ENCODE measurements around the gene CYB561A3.

The CYB561A3 gene

DNA sequence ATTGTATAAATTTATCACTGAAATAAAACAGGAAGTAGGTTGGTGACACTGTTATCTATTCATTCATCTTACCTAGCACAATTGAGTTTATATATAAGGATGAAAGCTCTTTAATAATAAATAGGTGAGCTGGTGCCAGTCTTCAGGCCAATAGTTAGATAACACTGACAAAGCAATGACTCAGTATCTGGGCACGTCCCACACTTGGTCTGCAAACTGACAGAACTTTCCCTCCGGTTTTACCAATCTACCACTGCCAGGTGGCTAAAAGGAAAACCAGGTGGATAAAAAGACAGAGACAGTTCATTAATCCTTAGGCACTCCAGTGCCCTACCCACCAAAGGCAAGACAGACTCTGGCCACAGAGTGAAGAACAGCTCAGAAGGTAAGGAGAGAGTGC, 46.4 kb downstream of the CYB561A3 start:
- DNase-seq = no peak

DNA sequence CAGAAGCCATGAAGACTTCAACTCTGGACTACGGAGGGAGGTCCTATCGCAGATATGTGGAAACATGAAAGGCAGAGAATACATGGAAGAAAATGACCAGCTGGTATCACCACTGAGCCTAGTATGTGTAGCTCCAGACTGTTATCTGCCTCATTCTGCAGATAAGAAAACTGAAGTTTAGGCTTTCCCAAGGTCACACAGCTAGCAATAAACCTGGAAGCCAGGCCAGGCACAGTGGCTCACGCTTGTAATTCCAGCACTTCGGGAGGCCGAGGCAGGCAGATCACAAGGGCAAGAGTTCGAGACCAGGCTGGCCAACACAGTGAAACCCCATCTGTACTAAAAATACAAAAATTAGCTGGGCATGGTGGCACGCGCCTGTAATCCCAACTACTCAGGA, 50.9 kb downstream of the CYB561A3 start:
- DNase-seq = no peak

DNA sequence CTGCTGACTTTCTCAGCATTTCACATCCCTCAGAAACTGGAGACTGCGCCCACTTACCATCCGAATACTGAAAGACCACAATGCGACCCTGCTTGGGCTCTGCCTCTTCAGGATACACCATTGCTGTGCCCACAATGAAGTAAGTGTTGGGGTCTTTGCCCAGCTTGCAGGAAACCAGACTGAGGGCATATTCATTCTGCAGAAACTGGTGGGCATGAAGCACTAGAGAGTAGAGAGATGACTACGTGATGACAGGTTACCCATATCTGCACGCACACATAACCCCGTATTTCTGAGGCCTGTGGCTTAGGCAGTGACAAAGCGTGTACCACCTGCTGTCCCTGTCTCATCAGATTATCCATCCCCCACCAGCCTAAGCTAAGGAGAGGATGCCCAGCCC, 51.9 kb downstream of the CYB561A3 start:
- no peak for DNase-seq

DNA sequence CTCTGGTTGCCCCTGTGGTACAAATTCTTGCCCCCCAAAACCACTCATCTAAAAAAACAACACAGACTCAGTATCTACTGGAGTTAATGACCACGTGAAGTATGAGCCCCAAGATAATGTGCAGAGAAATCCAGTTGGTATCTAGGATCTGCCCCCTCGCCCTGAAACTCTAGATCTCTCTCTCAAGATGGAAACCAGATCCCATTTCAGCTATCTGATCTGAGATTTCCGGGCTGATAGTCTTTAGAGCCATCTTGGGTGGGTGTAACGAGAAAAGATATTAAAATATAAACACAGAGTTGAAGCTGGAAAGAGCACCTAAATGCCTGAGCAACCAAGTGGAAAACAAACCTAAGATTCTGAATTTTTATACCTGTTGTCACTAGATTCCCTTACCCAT, 52.5 kb downstream of the CYB561A3 start:
- DNase-seq = no peak

DNA sequence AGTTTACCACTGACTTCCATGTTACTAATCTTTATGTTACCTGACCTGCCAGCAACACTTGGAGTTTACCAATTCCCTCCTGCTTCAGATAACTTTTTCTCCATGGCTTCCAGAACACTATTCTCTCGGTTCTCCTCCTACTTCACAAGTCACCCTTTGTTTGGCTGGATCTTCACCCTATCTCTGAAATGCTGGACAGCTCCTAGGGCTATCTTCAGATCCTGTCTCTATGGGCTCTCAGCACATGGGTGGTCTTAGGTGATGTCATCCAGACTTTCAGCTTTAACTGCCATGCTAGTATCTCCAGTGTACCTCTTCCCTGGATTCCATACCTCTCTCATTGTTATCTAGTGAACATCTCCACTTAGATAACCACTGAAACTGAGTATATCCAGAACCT, 54.3 kb downstream of the CYB561A3 start:
- no peak for DNase-seq

DNA sequence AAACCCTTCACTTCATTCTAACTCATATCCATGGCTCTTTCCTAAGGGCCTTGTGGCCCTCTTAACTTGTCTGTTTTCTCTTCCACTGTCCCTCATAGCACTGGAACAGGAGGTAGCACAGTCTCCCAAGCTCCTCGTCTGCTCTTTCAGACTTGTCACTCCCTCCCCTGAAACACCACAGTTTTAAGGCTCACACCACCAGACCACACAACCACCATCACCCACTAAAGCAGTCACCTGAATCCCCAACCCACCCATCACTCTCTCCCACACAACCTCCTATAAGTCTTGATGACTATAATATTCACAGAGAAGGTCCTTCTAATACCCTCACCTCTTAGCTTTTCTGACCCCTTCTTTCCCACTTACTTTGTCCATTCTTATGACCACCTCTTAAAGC, 55.5 kb downstream of the CYB561A3 start:
- DNase-seq = no peak

DNA sequence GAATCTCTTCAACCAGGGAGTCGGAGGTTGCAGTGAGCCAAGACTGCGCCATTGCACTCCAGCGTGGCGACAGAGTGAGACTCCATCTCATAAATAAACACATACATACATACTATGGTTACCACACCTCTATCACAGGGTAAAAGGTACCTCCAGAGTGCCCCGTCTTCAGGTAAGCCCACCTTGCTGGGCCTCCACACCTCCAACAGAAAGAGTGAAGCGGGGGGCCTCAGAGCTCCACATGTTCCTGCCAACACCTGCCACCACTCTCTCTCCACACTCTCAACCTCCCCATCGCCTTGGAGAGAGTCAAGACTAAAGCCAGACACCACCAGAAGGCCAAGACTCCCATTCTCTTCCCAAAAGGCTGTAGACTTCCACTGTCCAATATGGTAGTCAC, 56.3 kb downstream of the CYB561A3 start:
- DNase-seq = no peak

DNA sequence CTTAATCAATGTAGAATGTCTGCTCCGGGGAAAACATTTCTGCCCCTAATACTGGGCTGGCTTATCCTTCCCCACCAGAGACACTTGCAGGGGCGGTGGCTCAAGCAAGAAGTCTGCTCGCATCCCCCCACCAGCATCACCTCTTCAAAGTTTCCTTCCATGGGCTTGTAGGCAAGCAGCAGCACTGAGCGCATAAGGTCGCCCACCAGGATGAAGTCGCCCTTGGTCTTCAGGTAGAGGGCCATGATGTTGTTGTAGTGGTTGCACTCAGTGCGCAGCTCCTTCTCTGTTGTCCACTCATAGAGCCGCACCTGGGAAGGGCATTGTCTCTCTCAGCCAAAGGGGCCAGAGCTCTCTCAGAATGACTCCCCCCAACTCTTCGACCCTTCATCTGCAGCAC, 58.0 kb downstream of the CYB561A3 start:
- no peak for DNase-seq

DNA sequence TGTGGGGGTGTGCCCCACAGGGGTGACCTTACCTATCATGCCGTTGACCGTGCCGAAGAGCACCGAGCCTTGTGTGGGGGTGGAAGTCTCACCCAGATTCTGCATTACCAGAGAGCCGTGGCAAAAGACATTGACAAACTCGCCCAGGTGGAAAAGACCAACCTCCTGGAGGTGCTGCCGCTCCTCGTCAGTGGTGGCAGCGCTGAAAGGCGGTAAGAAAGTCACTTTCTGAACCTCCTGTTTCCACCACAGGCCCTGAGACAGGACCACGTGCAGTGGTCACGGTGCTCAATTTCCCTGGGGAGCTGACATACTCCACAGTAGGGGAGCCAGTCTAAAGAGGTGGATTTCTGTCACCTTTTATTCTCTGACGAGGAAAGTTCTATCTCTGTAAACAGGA, 59.1 kb downstream of the CYB561A3 start:
- DNase-seq = no peak
